Measurements from ENCODE around the gene PLEKHN1.
"Not testable (repeated sequence)": the region's sequence is repeated elsewhere in the genome, so short reads cannot be mapped to it uniquely, and the experiment has no call there.

Gene PLEKHN1

DNA sequence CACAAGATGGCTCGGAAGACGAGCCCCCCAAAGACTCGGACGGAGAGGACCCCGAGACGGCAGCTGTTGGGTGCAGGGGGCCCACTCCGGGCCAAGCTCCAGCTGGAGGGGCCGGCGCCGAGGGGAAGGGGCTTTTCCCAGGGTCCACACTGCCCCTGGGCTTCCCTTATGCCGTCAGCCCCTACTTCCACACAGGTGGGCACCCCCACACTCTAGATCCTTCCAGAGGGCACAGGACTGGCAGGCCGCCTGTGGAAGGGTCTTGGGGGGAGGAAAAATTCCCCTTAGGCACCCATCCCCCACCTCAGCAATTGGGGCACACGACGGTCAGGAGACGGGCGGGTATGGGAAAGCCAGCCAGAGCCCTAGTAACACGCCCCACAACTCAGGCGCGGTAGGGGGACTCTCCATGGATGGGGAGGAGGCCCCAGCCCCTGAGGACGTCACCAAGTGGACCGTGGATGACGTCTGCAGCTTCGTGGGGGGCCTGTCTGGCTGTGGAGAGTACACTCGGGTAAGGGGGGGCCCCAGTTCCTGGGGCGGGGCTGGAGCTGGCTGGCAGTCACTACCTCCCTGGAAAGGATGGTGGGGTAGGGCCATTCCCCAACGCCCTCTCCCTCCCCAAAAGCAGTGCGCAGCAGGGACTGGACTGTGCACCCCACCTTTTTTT lies 23.3 kb upstream of the PLEKHN1 start:
- DNase-seq = no peak

DNA sequence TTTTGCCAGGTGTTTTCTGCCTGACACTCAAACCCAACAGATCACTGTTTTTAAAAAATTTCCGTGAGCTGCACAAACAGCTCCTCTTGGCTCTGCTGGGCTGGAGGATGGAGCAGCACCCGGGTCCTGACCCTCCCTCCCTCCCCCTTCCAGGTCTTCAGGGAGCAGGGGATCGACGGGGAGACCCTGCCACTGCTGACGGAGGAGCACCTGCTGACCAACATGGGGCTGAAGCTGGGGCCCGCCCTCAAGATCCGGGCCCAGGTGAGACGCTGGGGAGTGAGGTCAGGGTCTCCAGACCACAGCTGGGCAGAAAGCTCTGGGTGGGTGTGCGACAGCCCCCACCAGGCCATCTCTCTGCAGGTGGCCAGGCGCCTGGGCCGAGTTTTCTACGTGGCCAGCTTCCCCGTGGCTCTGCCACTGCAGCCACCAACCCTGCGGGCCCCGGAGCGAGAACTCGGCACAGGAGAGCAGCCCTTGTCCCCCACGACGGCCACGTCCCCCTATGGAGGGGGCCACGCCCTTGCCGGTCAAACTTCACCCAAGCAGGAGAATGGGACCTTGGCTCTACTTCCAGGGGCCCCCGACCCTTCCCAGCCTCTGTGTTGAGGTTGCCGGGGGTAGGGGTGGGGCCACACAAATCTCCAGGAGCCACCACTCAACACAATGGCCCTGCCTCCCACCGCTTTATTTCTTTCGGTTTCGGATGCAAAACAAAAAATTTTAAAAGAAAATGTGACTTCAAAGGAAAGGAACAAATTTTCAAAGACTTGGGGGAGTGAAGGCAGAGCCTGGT lies 22.5 kb upstream of the PLEKHN1 start:
- no peak for DNase-seq

DNA sequence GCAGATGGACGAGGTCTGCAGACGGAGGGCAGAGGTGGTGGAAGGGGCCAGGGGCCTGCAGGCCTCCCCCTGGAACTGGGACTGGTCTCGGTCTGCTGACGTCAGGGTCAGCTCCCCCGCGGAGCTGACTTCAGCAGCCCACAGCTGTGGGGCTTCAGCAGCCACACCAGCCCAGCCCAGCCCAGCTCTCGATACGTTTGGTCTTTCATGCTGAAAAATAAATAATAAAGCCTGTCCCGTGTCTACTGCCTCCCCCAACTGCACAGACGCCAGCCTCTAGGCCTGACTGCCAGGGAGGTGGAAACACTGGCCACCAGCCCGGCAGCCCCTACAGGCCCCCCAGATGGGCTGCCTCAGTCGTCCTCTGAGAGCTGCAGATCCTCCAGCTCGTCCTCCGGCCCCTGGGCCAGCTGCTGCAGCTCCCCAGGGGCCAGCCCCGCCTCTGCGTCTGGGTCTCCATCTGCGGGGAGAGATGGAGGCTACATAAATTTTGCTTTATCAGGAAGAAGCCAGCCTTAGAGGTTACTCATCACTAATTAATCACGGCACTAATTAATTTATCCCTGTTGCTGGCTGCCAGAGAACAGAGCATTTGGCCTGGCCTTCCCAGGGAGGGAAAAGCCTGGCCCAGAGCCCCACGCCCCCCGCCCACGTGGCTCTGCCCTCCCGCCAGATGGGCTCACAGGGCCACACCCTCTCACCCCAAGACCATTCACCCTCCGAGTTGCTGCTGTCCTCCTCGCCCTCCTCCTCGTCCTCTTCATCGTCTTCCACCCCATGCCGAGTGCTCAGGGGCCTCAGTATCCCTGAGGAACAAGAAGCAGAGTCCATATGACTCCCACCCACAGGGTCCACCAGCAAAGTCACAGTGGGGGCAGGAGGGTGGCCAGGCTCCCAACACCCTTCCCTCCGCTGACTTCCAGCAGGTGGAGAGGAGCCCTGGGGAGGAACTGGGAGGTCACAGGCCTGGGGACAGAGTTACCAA lies 21.6 kb upstream of the PLEKHN1 start:
- no peak for DNase-seq

DNA sequence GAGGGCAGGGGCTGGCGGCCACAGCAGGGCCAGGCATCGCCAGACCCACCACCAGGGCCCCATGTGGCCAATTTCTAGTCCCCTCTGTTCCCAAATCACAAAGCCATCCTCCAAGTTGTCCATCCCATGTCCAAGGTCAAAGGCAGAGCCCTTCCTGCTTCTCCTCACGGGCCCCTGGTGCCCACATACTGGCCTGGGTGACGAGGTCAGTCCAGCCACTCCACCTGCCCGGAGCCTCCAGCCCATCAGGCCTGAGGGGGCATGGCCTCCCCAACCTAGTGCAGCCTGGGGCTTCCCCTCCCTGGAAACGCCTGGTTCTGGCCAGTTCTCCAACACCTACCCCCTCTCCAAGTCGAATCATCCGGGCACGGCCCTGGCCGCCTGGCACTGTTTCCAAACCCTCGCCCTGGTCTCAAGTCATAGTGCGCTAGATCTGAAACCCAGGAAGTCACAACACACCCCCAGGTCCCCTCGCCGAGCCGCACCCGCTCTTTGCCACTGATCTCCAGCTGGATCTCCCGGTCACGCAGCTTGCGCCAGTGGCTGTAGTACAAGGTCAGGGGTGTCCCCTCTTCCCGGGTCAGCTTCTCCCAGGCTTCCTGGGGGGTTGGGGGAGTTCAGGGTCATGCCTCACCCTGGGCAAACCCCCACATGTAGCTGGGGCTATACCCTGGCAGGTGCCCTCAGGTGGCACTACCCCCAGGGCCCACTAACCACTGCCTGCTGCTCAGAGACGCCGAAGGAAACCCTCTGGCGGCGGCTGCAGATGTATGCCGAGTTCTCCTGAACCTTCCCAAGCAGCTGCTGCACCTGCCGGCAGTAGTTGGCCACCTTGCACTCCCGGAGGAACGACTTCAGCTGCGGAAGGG lies 20.4 kb upstream of the PLEKHN1 start:
- no peak for DNase-seq

DNA sequence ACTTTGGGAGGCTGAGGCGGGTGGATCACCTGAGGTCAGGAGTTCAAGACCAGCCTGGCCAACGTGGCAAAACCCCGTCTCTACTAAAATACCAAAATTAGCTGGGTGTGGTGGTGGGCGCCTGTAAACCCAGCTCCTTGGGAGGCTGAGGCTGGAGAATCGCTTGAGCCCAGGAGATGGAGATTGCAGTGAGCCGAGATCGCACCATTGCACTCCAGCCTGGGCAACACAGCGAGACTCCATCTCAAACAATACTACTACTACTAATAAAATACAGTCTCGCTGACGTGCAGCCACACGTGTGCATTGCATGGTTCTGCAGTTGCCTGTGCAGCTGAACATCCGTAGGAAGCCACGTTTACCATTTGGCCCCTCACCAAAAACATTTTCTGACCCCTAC lies 19.5 kb upstream of the PLEKHN1 start:
- DNase-seq = not testable (repeated sequence)

DNA sequence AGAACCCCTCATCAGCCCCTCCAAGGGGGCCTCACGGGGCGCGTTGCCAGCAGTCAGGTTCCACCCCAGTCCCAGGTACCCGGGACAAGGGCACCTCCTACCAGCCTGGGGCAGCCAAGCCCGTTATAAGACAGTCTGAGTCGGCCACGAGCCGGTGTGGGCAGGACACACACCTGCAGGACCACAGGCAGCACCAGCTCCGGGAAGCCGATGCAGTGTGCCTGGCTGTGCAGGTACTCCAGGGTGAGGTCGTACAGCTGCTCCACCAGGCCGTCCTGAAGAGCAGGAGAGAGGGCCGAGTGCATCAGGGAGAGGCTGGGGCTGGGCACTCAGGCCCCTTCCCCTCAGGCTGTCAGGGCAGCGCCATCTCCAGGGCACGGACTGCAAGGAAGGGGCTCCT lies 18.3 kb upstream of the PLEKHN1 start:
- DNase-seq = no peak

DNA sequence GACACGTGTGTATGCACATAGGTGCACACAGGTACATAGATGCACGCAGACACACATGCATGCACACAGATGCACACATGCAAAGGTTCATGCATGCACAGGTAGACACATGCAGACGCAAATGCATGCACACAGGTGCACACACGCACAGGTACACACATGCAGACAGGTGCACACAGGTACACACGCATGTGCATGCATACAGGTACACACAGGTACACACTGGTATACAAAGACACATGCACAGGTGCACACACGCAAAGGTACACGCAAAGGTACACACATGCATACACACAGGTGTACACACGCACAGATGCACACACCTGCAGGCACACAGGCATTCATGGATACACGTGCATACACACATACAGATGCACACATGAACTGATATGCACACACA lies 16.0 kb upstream of the PLEKHN1 start:
- no peak for DNase-seq

DNA sequence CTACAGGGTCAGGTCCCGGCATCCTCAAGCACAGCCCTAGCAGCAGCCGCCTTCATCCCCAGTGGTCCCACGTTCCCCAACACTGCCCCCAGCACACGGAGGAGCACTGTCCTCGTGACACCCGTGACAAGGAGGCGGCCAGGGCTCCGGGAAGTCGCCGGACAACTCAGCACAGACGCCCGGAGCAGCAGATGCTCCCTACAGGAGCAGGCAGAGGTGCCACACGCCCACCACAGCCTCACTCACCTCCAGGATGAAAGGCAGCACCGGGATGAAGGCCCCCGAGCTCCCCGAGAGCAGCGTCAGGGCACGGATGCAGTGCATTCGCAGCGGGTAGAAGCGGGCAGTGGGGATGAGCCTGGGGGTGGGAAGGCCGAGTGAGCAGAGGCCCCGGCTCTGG lies 15.4 kb upstream of the PLEKHN1 start:
- DNase-seq = no peak

DNA sequence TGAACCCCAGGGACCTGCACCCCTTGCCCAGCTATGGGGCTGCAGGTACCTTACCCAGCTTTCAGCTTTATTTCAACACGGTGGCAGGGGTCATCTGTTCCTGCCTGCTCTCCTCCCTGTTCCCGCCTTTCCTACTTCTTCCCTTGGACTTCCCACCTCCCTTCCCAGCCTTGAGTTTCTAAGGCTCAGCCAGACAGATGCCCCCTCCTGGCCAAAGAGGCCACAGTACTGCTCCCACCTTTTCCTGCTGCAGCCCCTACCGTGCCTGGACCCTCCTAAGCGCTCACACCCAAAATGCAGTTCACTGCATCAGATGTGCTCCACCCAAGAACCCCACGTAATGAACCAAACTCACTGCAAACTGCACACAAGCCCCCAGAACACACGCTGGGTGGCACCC lies 14.9 kb upstream of the PLEKHN1 start:
- no peak for DNase-seq

DNA sequence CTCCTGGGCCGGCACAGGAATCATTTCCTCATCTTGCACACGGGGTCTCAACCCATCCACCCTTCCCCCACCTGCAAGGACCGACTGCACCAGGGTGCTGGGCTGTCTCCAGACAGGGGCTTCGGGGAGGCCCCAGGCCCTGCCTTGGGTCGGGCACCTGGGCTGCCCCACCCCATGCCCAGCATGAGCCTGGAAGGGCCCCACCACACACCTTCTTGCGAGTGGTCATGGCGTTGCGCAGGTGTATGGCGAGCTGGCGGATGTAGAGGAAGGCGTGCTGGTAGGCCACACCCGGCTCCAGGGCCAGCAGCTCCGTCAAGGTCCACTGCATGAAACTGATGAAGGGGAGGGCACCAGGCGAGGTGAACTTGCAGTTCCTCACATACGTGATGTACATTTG lies 14.1 kb upstream of the PLEKHN1 start:
- DNase-seq = no peak

DNA sequence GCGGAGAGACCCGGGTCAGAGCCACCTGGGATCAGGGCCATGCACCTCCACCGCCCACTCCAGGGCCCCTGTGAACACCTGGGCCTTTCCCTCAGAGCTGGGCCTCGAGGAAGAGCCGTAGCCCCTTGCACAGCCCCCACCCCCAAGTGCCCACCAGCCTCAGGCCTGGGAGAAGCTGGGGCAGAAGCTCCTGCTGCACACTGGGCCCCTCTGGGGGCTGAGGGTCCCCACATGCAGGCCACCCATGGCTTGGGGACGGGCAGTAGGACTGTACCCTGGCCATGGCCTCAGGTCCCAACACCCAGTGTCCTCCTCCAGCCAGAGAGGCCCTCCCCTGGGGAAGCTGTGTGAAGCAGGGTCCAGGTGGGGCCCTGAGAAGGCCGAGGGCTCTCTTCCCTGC lies 13.7 kb upstream of the PLEKHN1 start:
- no peak for DNase-seq

DNA sequence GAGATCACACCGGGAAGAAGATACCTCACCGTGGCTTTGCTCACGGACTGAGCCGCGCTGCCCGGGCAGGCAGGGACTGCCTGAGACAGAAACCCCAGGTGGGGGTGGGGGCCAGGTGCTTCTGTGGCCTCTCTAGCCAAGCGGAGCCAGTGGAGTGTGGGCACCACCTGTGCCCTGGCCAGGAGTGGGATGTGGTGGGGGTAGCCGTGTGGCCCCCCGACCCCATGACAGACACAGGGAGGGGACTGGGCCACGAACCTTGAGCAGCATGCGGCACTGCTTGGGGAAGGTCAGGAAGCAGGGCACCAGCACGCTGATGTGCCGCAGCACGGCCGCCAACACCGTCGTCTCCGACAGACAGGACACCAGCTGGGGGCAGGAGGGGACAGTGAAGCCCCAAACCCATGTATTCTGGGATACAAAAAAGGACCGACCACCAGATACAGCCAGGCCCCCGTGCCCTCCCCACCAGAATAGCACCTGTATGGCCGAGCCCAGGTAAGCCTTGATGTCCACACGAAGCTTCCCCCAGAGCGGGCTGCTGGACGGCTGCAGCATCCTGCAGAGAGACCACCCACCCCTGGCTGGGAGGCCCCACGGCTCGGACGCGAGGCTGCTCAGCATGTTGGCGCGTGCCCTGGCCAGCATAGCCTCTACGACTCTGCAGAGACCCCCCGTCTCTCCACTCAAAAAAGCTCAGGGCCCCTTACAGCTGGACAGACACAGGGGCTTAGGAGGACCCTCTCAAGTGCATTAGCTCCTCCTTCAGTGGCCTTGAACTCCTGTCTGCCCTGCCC lies 12.6 kb upstream of the PLEKHN1 start:
- DNase-seq = no peak

DNA sequence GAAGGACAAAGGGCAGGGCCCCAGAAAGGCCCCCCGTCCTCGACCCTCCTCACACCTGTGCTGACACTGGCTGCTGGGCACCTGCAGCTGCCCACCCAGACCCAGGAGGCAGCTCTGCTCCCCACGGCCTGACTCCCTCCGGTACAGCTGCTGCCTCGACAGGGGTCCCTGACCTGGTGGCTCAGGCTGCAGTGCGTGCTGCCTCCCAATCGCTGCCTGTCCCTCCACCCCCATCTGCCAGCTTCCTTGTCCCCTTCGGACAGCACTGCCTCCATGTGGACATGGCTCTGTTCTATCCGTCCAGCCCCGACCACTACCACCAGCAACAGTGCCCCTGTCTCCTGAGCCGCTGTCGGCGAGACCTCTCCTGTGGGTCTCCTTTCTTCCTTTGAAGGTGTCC lies 11.4 kb upstream of the PLEKHN1 start:
- DNase-seq = no peak

DNA sequence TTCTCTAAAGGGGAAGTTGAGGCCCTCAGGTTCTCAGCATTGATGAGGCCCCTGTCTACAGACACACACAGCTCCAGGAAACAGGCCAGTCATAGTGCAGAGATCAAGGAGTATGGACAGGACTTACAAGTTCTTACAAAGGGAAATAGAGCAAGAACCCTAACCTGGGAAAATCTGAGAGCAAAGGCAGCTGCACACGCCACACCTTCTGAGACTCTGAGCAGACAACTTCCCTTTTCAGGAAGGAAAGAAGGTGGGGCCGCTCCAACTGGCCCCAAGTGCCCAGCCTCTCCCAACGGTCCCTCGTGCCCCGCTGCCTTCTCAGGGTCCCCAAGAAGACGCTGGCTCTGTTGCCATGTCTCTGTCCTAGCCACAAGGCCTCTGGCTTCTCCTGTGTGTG lies 10.8 kb upstream of the PLEKHN1 start:
- no peak for DNase-seq

DNA sequence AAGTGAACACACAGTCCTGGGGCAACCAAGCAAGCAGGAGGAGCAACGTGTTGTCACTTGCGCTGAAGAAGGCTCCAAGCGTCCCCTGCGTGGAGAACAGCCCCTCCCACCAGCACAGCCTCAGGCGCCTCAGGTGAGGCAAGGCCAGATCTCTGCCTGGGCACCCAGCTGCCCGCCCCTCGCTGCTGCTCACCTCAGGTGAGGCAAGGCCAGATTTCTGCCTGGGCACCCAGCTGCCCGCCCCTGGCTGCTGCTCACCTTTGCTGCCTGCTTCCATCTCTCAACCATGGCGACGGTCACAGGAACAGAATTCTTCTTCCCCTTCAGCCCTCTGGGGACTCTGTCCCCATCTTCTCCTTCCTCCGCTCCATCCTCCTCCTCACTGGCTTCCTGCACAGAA lies 9.6 kb upstream of the PLEKHN1 start:
- DNase-seq = no peak

DNA sequence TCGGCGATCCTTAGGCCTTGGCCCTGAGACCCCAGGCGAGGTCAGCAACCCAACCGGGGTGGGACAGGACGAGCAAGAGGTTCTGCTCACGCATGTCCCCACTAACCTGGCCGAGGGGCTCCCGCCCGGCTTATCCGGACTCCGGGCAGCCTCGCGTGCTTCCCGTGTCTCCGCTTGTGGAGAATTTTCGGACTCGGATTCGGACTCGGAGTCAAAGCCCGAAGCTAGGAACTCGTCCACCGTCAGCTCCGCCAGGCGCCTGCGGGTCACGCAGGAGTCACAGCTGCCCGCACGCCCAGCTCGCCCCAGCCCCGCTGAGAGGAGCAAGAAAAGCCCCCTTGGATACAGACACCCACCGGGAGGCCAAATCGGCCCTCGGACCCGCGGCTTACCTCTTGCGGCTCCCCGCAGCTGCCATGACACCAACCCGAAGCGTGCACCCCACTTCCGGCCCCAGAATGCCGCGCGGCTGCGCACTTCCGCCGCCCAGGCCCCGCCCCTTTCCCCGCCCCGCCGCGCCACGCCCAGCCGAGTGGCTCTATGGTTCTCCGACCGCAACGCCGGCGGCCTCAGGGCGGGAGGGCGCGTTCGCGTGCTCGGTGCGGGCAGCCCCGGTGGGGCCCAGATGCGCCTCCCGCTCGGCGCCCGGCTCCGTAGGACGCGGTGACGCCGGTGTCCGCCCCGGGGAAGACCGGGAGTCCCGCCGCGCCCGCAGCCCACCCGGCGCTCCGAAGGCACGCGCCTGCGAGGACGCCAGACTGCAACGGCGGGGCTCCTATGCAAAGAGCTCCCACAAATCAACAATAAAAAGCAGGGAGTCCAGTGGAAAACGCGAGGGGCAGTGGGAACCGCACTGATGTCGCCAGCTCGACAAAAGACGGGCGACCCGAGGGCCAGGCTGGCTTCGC lies 7.2 kb upstream of the PLEKHN1 start, which contains the start of gene NOC2L:
Gene NOC2L (minus strand): TSS at position 434 of the 908 bp plus-strand sequence. CDS start 16 bp downstream, at position 418.
- DNase-seq = peak; percentile 91

DNA sequence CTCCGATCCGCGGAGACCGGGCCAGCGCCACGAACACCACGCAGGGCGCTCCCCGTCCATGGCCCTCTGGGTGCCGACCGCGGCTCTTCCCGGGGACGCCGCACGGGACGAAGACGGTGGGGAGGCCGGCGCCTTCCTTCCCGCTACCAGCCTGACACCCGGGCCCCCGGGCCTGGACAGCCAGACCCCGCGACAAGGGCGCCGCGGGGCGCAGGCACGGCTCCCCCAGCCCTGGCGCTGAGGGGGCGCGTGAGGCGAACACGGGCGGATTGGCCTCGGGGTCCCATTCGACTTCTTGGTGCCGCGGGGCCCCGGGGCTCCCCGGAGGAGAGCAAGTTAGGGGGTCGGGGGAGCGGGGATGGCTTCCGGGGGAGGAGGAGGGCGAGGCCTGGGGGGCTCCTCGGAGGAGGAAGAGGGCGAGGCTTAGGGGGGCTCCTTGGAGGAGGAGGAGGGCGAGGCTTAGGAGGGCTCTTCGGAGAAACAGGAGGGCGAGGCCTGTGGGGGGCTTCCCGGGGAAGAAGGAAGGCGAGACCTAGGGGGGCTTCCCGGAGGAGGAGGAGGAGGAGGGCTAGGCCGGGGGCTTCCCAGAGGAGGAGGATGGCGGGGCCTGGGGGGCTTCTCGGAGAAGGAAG lies 6.4 kb upstream of the PLEKHN1 start:
- DNase-seq = no peak

DNA sequence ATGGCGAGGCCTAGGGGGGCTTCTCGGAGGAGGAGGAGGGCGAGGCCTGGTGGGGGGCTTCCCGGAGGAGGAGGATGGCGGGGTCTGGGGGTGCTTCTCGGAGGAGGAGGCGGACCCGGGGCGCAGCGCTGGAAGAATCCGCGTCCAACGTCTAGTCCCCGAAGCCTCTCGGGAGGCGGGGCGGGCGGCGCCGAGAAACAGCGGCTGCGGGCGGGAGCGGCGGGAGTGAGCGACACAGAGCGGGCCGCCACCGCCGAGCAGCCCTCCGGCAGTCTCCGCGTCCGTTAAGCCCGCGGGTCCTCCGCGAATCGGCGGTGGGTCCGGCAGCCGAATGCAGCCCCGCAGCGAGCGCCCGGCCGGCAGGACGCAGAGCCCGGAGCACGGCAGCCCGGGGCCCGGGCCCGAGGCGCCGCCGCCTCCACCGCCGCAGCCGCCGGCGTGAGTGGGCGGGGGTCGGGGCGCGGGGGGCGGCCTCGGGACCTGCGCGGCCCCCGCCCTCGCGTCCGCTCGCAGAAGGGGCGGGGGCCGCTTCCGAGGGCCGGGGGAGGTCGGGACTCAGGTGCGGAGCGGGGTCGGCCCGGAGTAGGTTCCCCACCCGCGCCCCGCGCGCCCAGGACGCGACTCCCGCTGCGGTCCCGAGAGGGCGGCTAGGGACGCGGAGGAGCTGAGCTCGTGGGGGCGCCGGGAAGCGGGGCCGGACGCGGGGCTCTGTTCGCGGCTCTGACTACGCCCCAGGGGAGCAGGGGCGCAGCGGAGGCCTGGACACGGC lies 5.7 kb upstream of the PLEKHN1 start, which contains the start of gene KLHL17:
Gene KLHL17 (plus strand): TSS at position 222 of the 769 bp plus-strand sequence. CDS start 110 bp downstream, at position 332.
- peak; percentile 63 for DNase-seq

DNA sequence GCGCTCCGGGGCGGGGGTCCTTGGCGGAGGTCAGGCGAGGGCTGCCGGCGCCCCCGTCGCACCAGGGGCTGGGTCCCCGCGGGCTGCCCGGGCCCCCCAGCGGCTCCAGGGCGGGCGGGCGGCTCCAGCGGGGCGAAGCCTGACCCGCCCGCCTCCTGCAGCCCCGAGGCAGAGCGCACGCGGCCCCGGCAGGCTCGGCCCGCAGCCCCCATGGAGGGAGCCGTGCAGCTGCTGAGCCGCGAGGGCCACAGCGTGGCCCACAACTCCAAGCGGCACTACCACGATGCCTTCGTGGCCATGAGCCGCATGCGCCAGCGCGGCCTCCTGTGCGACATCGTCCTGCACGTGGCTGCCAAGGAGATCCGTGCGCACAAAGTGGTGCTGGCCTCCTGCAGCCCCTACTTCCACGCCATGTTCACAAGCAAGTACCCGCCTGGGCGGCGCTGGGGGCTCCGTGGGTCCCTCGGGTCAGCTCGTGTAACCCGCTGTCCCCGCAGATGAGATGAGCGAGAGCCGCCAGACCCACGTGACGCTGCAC lies 5.1 kb upstream of the PLEKHN1 start:
- DNase-seq = no peak
